K562 (cell line): Measurements from ENCODE around the gene HSPB6. TPM values are rescaled to one million over a fixed set of nuclear protein-coding genes. Genes with fewer than 3 reads are reported as not detected.

Source experiments
- ATAC-seq: fragments of 200-7000 bp; cut with Tn5 transposase; 3 replicates; pipeline ENCODE4 v1.9.1; 2020; ENCODE audit warnings: moderate library complexity
- BruUV-seq: library from RNA; stranded (reverse); fragments of 400-500 nt; replicated peaks from 2 replicates; lab custom pipeline; 2021; lab: Mats Ljungman, UMichigan
- CTCF ChIA-PET: fragments of 300-600 bp; formaldehyde crosslinking; extraction: SDS; loops from one replicate; lab custom pipeline; 2021; ENCODE audit warnings: low intra/inter-chr PET ratio; lab: Yijun Ruan, JAX
- POLR2A ChIA-PET: fragments of 300-600, 350-650 bp; sonication (Branson Sonifier 250); formaldehyde crosslinking; extraction: SDS; loops from one replicate; lab custom pipeline; 2021; ENCODE audit warnings: antibody characterized with exemption, inconsistent platforms; lab: Yijun Ruan, JAX
- DNase-seq, 4 experiments: peaks; one replicate each; pipeline versions ENCODE4 v3.0.0 to v3.0.0-alpha.2; 2011 to 2018; ENCODE audit warnings: low spot score in 3 of 4, mixed read lengths in 3 of 4; ENCODE audit errors: extremely low read depth in 1 of 4
- FAIRE-seq: peaks from 2 replicates; lab custom pipeline; 2011; peaks lifted over from hg19 to GRCh38; lab: Jason Lieb, UNC
- H2AFZ ChIP-seq: 2 replicates; pipeline ENCODE4 v1.6.0; 2011; ENCODE audit warnings: low read depth, low read length, control low read depth, inconsistent platforms
- H3K27ac ChIP-seq: fragments of 200-600 bp; 3 replicates; pipeline ENCODE4 v1.8.0; 2011; ENCODE audit warnings: low read depth, mild to moderate bottlenecking, control low read depth, inconsistent platforms, low read length, moderate library complexity, mixed read lengths; ENCODE audit errors: extremely low read depth
- H3K27me3 ChIP-seq, 2 experiments: fragments of 300-600 bp in 1 of 2; 2 replicates in 1 of 2; 3 replicates in 1 of 2; pipeline versions ENCODE4 v1.6.0 to v1.8.0; 2011; ENCODE audit warnings: inconsistent platforms in 2 of 2, low read length in 2 of 2, mild to moderate bottlenecking in 1 of 2, mixed read lengths in 1 of 2, moderate library complexity in 1 of 2; ENCODE audit not compliant: control insufficient read depth in 2 of 2, insufficient read depth in 2 of 2
- H3K36me3 ChIP-seq: fragments of 300-600 bp; 3 replicates; pipeline ENCODE4 v1.8.0; 2011; ENCODE audit warnings: mild to moderate bottlenecking, low read length, inconsistent platforms; ENCODE audit not compliant: control insufficient read depth, insufficient read depth
- H3K4me1 ChIP-seq, 2 experiments: fragments of 200-600 bp in 1 of 2; replicated peaks in 1 of 2; 2 replicates in 1 of 2; 3 replicates in 1 of 2; pipeline versions ENCODE4 v1.5.1 to v1.8.0; 2011; ENCODE audit warnings: inconsistent platforms in 2 of 2, low read length in 2 of 2, mild to moderate bottlenecking in 1 of 2, mixed read lengths in 1 of 2, moderate library complexity in 1 of 2; ENCODE audit not compliant: control insufficient read depth in 2 of 2, insufficient read depth in 2 of 2
- H3K4me2 ChIP-seq: 2 replicates; pipeline ENCODE4 v1.6.1; 2011; ENCODE audit warnings: low read length, control low read depth, inconsistent platforms, mixed read lengths; ENCODE audit not compliant: insufficient read depth
- H3K4me3 ChIP-seq: fragments of 200-600 bp; sonication (generic), shearing (Covaris generic); 2 replicates; pipeline ENCODE4 v1.5.1; 2016; ENCODE audit warnings: control low read depth, inconsistent platforms
- H3K79me2 ChIP-seq: fragments of 200-600 bp; 3 replicates; pipeline ENCODE4 v1.8.0; 2011; ENCODE audit warnings: low read length, inconsistent platforms; ENCODE audit not compliant: control insufficient read depth, insufficient read depth
- H3K9ac ChIP-seq, 2 experiments: 2 replicates each; pipeline versions ENCODE4 v1.6.0 to v1.6.1; 2011; ENCODE audit warnings: low read depth in 2 of 2, low read length in 2 of 2, control low read depth in 1 of 2, inconsistent platforms in 1 of 2, mild to moderate bottlenecking in 1 of 2, mixed read lengths in 1 of 2; ENCODE audit not compliant: insufficient read depth in 1 of 2
- H3K9me1 ChIP-seq: one replicate; pipeline ENCODE4 v1.6.0; 2011; ENCODE audit warnings: inconsistent platforms, mild to moderate bottlenecking, low read length, moderate library complexity; ENCODE audit not compliant: control insufficient read depth, insufficient read depth
- H3K9me3 ChIP-seq: replicated peaks from 2 replicates; pipeline ENCODE4 v1.5.1; 2011; ENCODE audit warnings: low read depth, low read length, inconsistent platforms; ENCODE audit not compliant: control insufficient read depth, insufficient read depth
- H4K20me1 ChIP-seq: replicated peaks from 2 replicates; pipeline ENCODE4 v1.6.1; 2011; ENCODE audit warnings: low read length, inconsistent platforms, mixed read lengths; ENCODE audit not compliant: control insufficient read depth, insufficient read depth
- ATF7 ChIP-seq: fragments of 450-650 bp; IDR thresholded peaks from 2 replicates; pipeline ENCODE4 v1.7.1; 2014; ENCODE audit warnings: mild to moderate bottlenecking, moderate library complexity
- ELF1 ChIP-seq: fragments of 200-800 bp; sonication (Bioruptor generic); IDR thresholded peaks from 2 replicates; pipeline ENCODE4 v1.6.1; 2016; ENCODE audit warnings: missing genetic modification characterization, missing compliant biosample characterization
- ETV6 ChIP-seq, 3 experiments: fragments of 150-350 bp in 1 of 3; sonication (generic) in 1 of 3; formaldehyde crosslinking in 1 of 3; IDR thresholded peaks; 2 replicates each; pipeline versions ENCODE4 v1.6.1 to v1.8.0; 2014 to 2022; ENCODE audit warnings: borderline replicate concordance in 2 of 3, low read depth in 2 of 3, antibody characterized with exemption in 1 of 3, low read length in 1 of 3, mild to moderate bottlenecking in 1 of 3, missing genetic modification reagents in 1 of 3
- FOS ChIP-seq: IDR thresholded peaks from 3 replicates; pipeline ENCODE4 v1.6.1; 2011; ENCODE audit not compliant: insufficient read length; ENCODE audit errors: extremely low read depth
- FOXM1 ChIP-seq, 2 experiments: fragments of 450-650 bp in 1 of 2; sonication (generic) in 1 of 2; formaldehyde crosslinking in 1 of 2; IDR thresholded peaks; 2 replicates each; pipeline versions ENCODE4 v1.6.1 to v1.9.0; 2017 to 2022; ENCODE audit warnings: low read depth in 2 of 2, mild to moderate bottlenecking in 2 of 2, missing genetic modification reagents in 1 of 2, moderate library complexity in 1 of 2
- HMGN3 ChIP-seq: IDR thresholded peaks from 2 replicates; pipeline ENCODE4 v1.6.1; 2011; ENCODE audit warnings: borderline replicate concordance, low read depth, mild to moderate bottlenecking, mixed read lengths, low read length; ENCODE audit not compliant: insufficient read length; ENCODE audit errors: extremely low read depth
- MCM5 ChIP-seq: fragments of 450-650 bp; IDR thresholded peaks from 2 replicates; pipeline ENCODE4 v1.6.1; 2016; ENCODE audit warnings: low read depth
- NCOR1 ChIP-seq: fragments of 450-650 bp; IDR thresholded peaks from 2 replicates; pipeline ENCODE4 v1.6.1; 2016; ENCODE audit warnings: mild to moderate bottlenecking, moderate library complexity
- NELFE ChIP-seq: IDR thresholded peaks from 2 replicates; pipeline ENCODE4 v1.6.1; 2011; ENCODE audit warnings: mild to moderate bottlenecking; ENCODE audit not compliant: insufficient read depth, insufficient read length
- PTBP1 ChIP-seq: fragments of 200-400 bp; formaldehyde crosslinking; IDR thresholded peaks from 2 replicates; pipeline ENCODE4 v1.6.1; 2017; ENCODE audit warnings: low read depth, low read length
- SMAD2 ChIP-seq: fragments of 150-350 bp; IDR thresholded peaks from 2 replicates; pipeline ENCODE4 v1.6.1; 2014; ENCODE audit warnings: low read depth, mild to moderate bottlenecking, low read length
- STAT5A ChIP-seq: IDR thresholded peaks from 2 replicates; pipeline ENCODE4 v1.6.1; 2012; ENCODE audit warnings: low read length, inconsistent platforms, borderline replicate concordance
- TAF7 ChIP-seq: fragments of 450-650 bp; IDR thresholded peaks from 2 replicates; pipeline ENCODE4 v1.6.1; 2016; ENCODE audit warnings: missing genetic modification characterization, missing compliant biosample characterization
- ZBED1 ChIP-seq: IDR thresholded peaks from 2 replicates; pipeline ENCODE4 v1.6.1; 2014
- ZNF197 ChIP-seq: fragments of 200-800 bp; sonication (Bioruptor generic); IDR thresholded peaks from 2 replicates; pipeline ENCODE4 v1.6.1; 2016; ENCODE audit warnings: low read depth, missing genetic modification characterization, missing compliant biosample characterization
- ZNF23 ChIP-seq: fragments of 250-450 bp; sonication (Bioruptor Pico); IDR thresholded peaks from 2 replicates; pipeline ENCODE4 v1.4.0; 2020; ENCODE audit warnings: mild to moderate bottlenecking
- ZNF699 ChIP-seq: fragments of 250-450 bp; sonication (Bioruptor Pico); IDR thresholded peaks from 2 replicates; pipeline ENCODE4 v1.8.0; 2021; ENCODE audit warnings: mild to moderate bottlenecking, moderate library complexity; ENCODE audit not compliant: insufficient replicate concordance
- WGBS: fragments of 100-300 bp; shearing (Covaris generic); methylation state at CpG from one replicate; pipeline ENCODE4 v1.1.6; 2016; ENCODE audit warnings: low coverage, mixed read lengths; ENCODE audit not compliant: insufficient coverage; ENCODE audit errors: missing lambda C conversion rate; 5-methylcytosine and 5-hydroxymethylcytosine counted together
- in situ Hi-C: fragments of 300-500 bp; cut with MboI; formaldehyde crosslinking; loops from 4 replicates; pipeline ENCODE4 v1.15.0; 2018; ENCODE audit warnings: inconsistent platforms, mixed read lengths
- intact Hi-C: fragments of 100-400 bp; cut with micrococcal nuclease; formaldehyde crosslinking; loops from 2 replicates; pipeline ENCODE4 v1.14.2; 2022
- polyA plus RNA-seq, 8 experiments: library from polyadenylated mRNA; depleted of rRNA in 4 of 8; stranded (reverse) in 5 of 8; unstranded in 3 of 8; fragments of >200 nt; fragmentation: Nextera tagmentation in 2 of 8; fragmentation: Illumina TruSeq in 1 of 8; extraction: Ambion mirVana in 2 of 8; extraction: Trizol in 1 of 8; gene quantifications; 2 replicates each; pipeline versions ENCODE4 v1.2.1 to v1.2.3, GENCODE V29; 2011 to 2014; ENCODE audit warnings: inconsistent platforms in 1 of 8, missing spikeins in 1 of 8
- total RNA-seq, 7 experiments: library from RNA; depleted of rRNA in 6 of 7; stranded (reverse); fragments of >200 nt in 6 of 7; fragmentation: Illumina TruSeq in 2 of 7; extraction: Trizol in 2 of 7; gene quantifications; 2 replicates each; pipeline versions ENCODE4 v1.2.1 to v1.2.3, GENCODE V29; 2011 to 2021; ENCODE audit warnings: low replicate concordance in 1 of 7
- TF ChIP-seq, protein P1 (sequence below): fragments of 450-650 bp; formaldehyde crosslinking; IDR thresholded peaks from 2 replicates; pipeline ENCODE4 v1.4.0; 2020; ENCODE audit warnings: mild to moderate bottlenecking, moderate library complexity

The HSPB6 gene
- total and polyA plus RNA-seq, 9 of the 15 experiments (the other 6 are each of a cell fraction or from before 2014, with no cell fraction given): 0.55 TPM; not detected in 8

DNA sequence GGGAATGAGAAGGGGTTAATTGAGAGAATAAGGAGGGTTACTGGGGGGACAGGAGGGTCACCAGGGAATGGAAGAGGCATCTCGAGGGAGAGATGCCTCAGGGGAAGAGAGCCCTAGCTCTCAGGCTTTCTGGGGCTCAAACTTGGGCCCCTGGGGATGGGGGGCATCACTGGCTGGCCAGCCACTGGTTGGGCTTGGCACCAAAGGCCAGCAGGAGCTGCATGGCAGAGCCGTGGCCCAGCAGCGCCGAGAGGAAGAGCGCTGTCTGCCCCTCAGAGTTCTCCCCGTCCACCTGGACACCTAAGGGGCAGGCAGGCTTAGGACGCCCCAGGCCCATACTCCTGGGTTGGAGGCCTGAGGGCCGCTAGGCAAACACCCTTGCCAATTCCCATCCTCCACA lies 36.1 kb upstream of the HSPB6 start (continued):
- TF ChIP-seq PTBP1 (no peak), ATF7 (no peak)

DNA sequence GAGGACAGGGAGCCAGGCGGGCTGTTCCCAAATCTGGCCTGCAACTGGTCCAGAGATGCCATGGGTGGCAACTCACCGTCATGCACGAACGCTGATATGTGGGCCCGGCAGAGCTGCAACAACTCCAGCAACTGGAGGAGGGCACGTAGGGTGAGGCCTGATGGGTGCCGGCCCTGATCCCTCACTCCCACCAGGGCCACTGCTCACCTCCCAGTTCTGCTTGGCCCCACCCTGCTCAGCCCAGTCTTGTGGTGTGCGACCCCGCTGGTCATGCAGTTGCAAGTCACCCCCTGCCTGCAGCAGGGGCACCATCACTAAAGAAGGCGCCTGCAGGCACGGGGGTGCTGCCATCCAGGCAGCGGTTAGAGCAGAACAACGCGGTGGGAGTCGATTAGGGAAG lies 35.5 kb upstream of the HSPB6 start:
- no TSS peak for BruUV-seq
- H3K4me2 ChIP-seq: no peak overlapping the region
- H3K36me3 ChIP-seq: no peaks in the 10 kb centered on the region
- no peaks in the 10 kb centered on the region for H3K79me2 ChIP-seq
- H3K4me3 ChIP-seq: no peak overlapping the region
- peaks cover 0 to 53% of the 10 kb centered on the region in 2 experiments; a peak in 3 of 5 replicates for H3K4me1 ChIP-seq
- no peak overlapping the region for H3K27ac ChIP-seq
- 27% methylated on average over 14 of the region's 15 CpGs for WGBS
- DNase-seq: no peak
- TF ChIP-seq ZNF197 (CRISPR knock-in tag): no peak
- no peak for TF ChIP-seq FOS
- no peak for TF ChIP-seq ELF1 (tag)
- no peak for TF ChIP-seq ZNF23
- no peak for TF ChIP-seq ZBED1
- no peak for TF ChIP-seq FOXM1 (IDR thresholded peaks at IDR 0.05; ENCODE audit: low read depth)
- TF ChIP-seq FOXM1 (CRISPR knock-in tag; IDR thresholded peaks at IDR 0.05; ENCODE audit: low read depth): no peak
- no peak for TF ChIP-seq HMGN3
- no peak for TF ChIP-seq NCOR1
- no peak for TF ChIP-seq NELFE
- TF ChIP-seq TAF7: no peak
- no peak for TF ChIP-seq STAT5A
- TF ChIP-seq, protein P1, sequence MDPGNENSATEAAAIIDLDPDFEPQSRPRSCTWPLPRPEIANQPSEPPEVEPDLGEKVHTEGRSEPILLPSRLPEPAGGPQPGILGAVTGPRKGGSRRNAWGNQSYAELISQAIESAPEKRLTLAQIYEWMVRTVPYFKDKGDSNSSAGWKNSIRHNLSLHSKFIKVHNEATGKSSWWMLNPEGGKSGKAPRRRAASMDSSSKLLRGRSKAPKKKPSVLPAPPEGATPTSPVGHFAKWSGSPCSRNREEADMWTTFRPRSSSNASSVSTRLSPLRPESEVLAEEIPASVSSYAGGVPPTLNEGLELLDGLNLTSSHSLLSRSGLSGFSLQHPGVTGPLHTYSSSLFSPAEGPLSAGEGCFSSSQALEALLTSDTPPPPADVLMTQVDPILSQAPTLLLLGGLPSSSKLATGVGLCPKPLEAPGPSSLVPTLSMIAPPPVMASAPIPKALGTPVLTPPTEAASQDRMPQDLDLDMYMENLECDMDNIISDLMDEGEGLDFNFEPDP (CRISPR knock-in tag): no peak
- TF ChIP-seq ETV6 (IDR thresholded peaks at IDR 0.05; ENCODE audit: borderline replicate concordance in 1 of 2, low read depth in 2 of 2, low read length in 1 of 2): no peak
- no peak for TF ChIP-seq ETV6 (CRISPR knock-in tag; IDR thresholded peaks at IDR 0.05; ENCODE audit: borderline replicate concordance)
- TF ChIP-seq MCM5: no peak
- no peak for TF ChIP-seq SMAD2
- no peak for TF ChIP-seq ZNF699 (CRISPR knock-in tag)
- TF ChIP-seq, all 486 proteins: peak for 0
- in situ Hi-C loops (no loop called here), intact Hi-C loops (no loop called here)
- no peaks in the 10 kb centered on the region for H3K9me3 ChIP-seq
- H2AFZ ChIP-seq: no peak overlapping the region
- no peak overlapping the region for H3K9ac ChIP-seq
- ChIA-PET CTCF (no interaction called here), POLR2A (no interaction called here)
- H3K9me1 ChIP-seq: no peaks in the 10 kb centered on the region
- no peak for ATAC-seq
- H3K27me3 ChIP-seq: no peaks in the 10 kb centered on the region; a peak in 1 of 5 replicates
- H4K20me1 ChIP-seq: no peaks in the 10 kb centered on the region
- no peak for FAIRE-seq
